Endodermal cell (in vitro differentiated cells): ENCODE results near the gene MTLN. TPM values are rescaled to one million over a fixed set of nuclear protein-coding genes. Genes with fewer than 3 reads are reported as not detected.
"Not testable (repeated sequence)": the region's sequence is repeated elsewhere in the genome, so short reads cannot be mapped to it uniquely, and the experiment has no call there.

Experiments used
- DNase-seq: peaks from one replicate; pipeline ENCODE4 v3.0.0-alpha.2; 2017
- H3K27ac ChIP-seq: 2 replicates; pipeline ENCODE4 v1.5.1; 2013; ENCODE audit warnings: mild to moderate bottlenecking, low read depth, low read length, moderate library complexity
- H3K27me3 ChIP-seq: 2 replicates; pipeline ENCODE4 v1.6.1; 2013; ENCODE audit warnings: mild to moderate bottlenecking, low read length, moderate library complexity; ENCODE audit not compliant: insufficient read depth, control insufficient read depth, poor library complexity, severe bottlenecking
- H3K36me3 ChIP-seq: 2 replicates; pipeline ENCODE4 v1.7.0; 2013; ENCODE audit warnings: mild to moderate bottlenecking, low read length, moderate library complexity; ENCODE audit not compliant: control insufficient read depth, insufficient read depth
- H3K4me1 ChIP-seq: one replicate; pipeline ENCODE4 v1.7.0; 2013; ENCODE audit warnings: low read length; ENCODE audit not compliant: control insufficient read depth, insufficient read depth
- H3K4me3 ChIP-seq: 2 replicates; pipeline ENCODE4 v1.5.1; 2013; ENCODE audit warnings: mild to moderate bottlenecking, low read length, moderate library complexity
- H3K9ac ChIP-seq: 2 replicates; pipeline ENCODE4 v1.6.1; 2013; ENCODE audit warnings: mild to moderate bottlenecking, low read length, moderate library complexity; ENCODE audit not compliant: poor library complexity, severe bottlenecking; ENCODE audit errors: extremely low read depth
- H3K9me3 ChIP-seq: 2 replicates; pipeline ENCODE4 v1.6.1; 2013; ENCODE audit warnings: mild to moderate bottlenecking, low read length, moderate library complexity; ENCODE audit not compliant: control insufficient read depth
- H3K27ac Mint-ChIP-seq: 2 replicates; pipeline ENCODE4 v1.8.0; 2020; ENCODE audit warnings: mixed read lengths
- H3K27me3 Mint-ChIP-seq: 2 replicates; pipeline ENCODE4 v1.8.0; 2021; ENCODE audit warnings: mild to moderate bottlenecking, mixed read lengths; ENCODE audit not compliant: insufficient read depth
- H3K36me3 Mint-ChIP-seq: 2 replicates; pipeline ENCODE4 v1.8.0; 2020; ENCODE audit warnings: low read depth, mixed read lengths
- H3K4me1 Mint-ChIP-seq: 2 replicates; pipeline ENCODE4 v1.8.0; 2020; ENCODE audit warnings: mixed read lengths
- H3K4me3 Mint-ChIP-seq: 2 replicates; pipeline ENCODE4 v1.8.0; 2020; ENCODE audit warnings: mild to moderate bottlenecking, moderate library complexity, mixed read lengths
- H3K9me3 Mint-ChIP-seq: 2 replicates; pipeline ENCODE4 v1.8.0; 2020; ENCODE audit warnings: mild to moderate bottlenecking, mixed read lengths
- CTCF ChIP-seq: fragments of 200-600 bp; sonication (generic); conservative IDR thresholded peaks from 2 replicates; pipeline ENCODE4 v1.5.0; 2021; ENCODE audit warnings: antibody characterized with exemption, mild to moderate bottlenecking
- WGBS, 2 experiments: methylation state at CpG; one replicate each; pipeline versions ENCODE4 v1.1.5 to v1.1.7; 2013; ENCODE audit warnings: missing lambda C conversion rate in 2 of 2, mixed read lengths in 1 of 2; ENCODE audit not compliant: insufficient coverage in 1 of 2, insufficient read length in 1 of 2; 5-methylcytosine and 5-hydroxymethylcytosine counted together
- total RNA-seq, 2 donors: library from RNA; stranded (reverse); fragmentation: NEBNext Ultra II Directional in 1 of 2; extraction: Animal tissue kit (Norgen Biotek cat#: 25700) in 1 of 2; gene quantifications; 2 replicates in 1 of 2; 3 replicates in 1 of 2; pipeline ENCODE4 v1.2.1, GENCODE V29; 2021

The MTLN gene
- total RNA-seq, 2 donors from 2014 or later = 11.5 to 35.5 TPM

GRCh38 chr2:110234514-110234913 is 22.2 kb upstream of the MTLN start:
- not testable (repeated sequence) for H3K4me1 Mint-ChIP-seq, H3K4me3 Mint-ChIP-seq, H3K27me3 ChIP-seq, H3K4me3 ChIP-seq, H3K9me3 ChIP-seq, H3K27me3 Mint-ChIP-seq, DNase-seq, H3K9me3 Mint-ChIP-seq, H3K36me3 ChIP-seq, H3K27ac ChIP-seq, H3K4me1 ChIP-seq, H3K36me3 Mint-ChIP-seq, H3K9ac ChIP-seq, H3K27ac Mint-ChIP-seq
- WGBS, 2 experiments = no CpG with 5 or more reads among the region's 5 CpGs

- H3K27me3 ChIP-seq, H3K4me3 Mint-ChIP-seq, H3K9ac ChIP-seq, H3K36me3 Mint-ChIP-seq, H3K4me3 ChIP-seq, DNase-seq, H3K27ac Mint-ChIP-seq, H3K27ac ChIP-seq, H3K9me3 ChIP-seq, H3K9me3 Mint-ChIP-seq, H3K36me3 ChIP-seq, H3K4me1 ChIP-seq, H3K4me1 Mint-ChIP-seq: not testable (repeated sequence)
- WGBS, 2 experiments = no CpG with 5 or more reads among the region's 1 CpG
- peaks cover 18% of the 10 kb centered on the region for H3K27me3 Mint-ChIP-seq
These were observed 17.5 kb upstream of the MTLN start for GRCh38 chr2:110229886-110230285.

- H3K36me3 Mint-ChIP-seq, H3K9me3 ChIP-seq, H3K36me3 ChIP-seq, H3K4me3 Mint-ChIP-seq, H3K4me1 Mint-ChIP-seq, H3K27me3 ChIP-seq, H3K4me1 ChIP-seq, DNase-seq, H3K9ac ChIP-seq, H3K4me3 ChIP-seq, H3K27ac ChIP-seq, H3K27ac Mint-ChIP-seq: not testable (repeated sequence)
- WGBS, 2 experiments = 82 to 97% methylated on average over 1 of the region's 1 CpG
- Mint-ChIP-seq H3K9me3 (peaks cover 27% of the 10 kb centered on the region), H3K27me3 (peaks cover 18% of the 10 kb centered on the region)
These were observed 10.3 kb upstream of the MTLN start for GRCh38 chr2:110222626-110223025.

GRCh38 chr2:110221938-110222337 is 9.6 kb upstream of the MTLN start:
- Mint-ChIP-seq H3K36me3 (peaks cover 2% of the 10 kb centered on the region), H3K4me3 (no peak overlapping the region), H3K27me3 (peaks cover 13% of the 10 kb centered on the region), H3K4me1 (peaks cover 4% of the 10 kb centered on the region), H3K9me3 (peaks cover 30% of the 10 kb centered on the region), H3K27ac (no peak overlapping the region)
- Histone ChIP-seq H3K36me3 (no peaks in the 10 kb centered on the region), H3K9ac (no peak overlapping the region), H3K4me1 (no peaks in the 10 kb centered on the region), H3K9me3 (peaks cover 11% of the 10 kb centered on the region), H3K27me3 (peaks cover 2% of the 10 kb centered on the region), H3K4me3 (no peak overlapping the region), H3K27ac (no peak overlapping the region)
- no peak for DNase-seq
- no peak for TF ChIP-seq CTCF
- WGBS, 2 experiments = 70 to 100% methylated on average over 2 to 4 of the region's 4 CpGs
